HG03108 (cell line): Measurements from ENCODE around the gene RANBP1.
"Not testable (repeated sequence)": the region's sequence is repeated elsewhere in the genome, so short reads cannot be mapped to it uniquely, and the experiment has no call there.

Source experiments
- ATAC-seq: cut with Tn5 transposase; IDR thresholded peaks from one replicate; pipeline ENCODE4 v1.9.1; 2021; ENCODE audit warnings: moderate library complexity; ENCODE audit not compliant: unreplicated experiment

The RANBP1 gene

DNA sequence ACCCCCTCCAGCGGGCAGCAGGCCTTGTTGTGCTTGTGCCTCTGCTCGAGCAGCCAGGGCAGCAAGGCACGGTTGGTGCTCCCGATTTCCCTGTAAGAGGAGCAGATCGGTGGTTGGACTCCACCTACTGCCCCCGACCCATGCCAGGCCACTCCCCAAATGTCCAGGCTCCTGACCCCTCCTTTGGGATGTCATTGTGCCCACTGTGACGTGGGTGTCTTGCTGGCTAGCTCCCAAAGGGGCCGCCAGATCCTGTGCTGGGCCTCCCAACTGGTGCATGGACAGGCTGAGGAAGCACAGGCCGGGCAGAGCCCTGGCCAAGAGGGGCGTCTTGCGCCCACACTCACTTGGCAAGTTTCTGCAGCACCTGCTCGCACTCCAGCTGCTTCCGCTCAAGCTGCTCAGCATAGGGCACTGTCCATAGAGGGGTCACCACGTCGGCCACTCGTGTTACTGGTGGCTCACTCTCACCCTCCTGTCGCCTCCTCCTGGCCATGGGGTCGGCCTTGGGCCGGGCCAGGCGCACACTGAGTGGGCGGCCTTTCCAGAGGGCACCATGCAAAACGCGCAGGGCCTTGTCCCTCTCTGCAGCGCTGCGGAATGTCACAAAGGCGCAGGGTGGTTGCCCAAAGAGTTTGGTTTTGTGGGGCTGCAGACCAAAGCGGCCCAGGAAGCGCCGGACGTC is at the start of gene RANBP1:
Gene RANBP1 (plus strand): TSS at position 414 of the 685 bp plus-strand sequence. CDS start 81 bp downstream, at position 495.
- ATAC-seq = no peak

DNA sequence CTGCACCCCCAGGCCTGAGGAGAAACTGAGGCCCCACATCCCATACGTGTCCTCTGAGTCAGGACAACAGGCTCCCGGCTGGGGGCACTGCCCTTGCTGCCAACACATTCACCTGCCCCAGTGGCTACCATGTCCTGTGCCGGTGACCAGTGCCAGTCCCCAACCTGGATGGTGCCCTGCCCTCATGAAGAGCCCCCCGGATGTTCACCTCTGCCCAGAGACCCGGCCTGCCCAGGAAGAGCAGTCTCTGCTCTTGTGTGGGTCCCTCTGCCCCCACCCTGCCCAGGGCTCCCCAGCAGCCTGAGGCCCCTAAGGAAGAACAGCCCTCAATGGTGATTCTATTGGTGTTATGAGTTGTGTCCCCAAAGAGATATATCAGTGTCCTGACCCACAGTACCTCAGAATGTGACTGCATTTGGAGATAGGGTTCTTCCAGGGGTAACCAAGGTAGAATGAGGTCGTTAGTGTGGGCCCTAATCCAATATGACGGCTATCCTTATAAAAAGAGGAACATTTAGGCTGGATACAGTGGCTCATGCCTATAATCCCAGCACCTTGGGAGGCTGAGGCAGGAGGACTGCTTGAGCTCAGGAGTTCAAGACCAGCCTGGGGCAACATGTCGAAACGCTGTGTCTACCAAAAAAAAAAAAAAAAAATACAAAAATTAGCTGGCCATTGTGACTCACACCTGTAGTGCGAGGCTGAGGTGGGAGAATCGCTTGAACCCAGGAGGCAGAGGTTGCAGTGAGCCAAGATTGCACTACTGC is 49.1 kb upstream of the RANBP1 start:
- no peak for ATAC-seq

- ATAC-seq = not testable (repeated sequence)
Measured at GRCh38 chr22:20067384-20067682, 48.6 kb upstream of the RANBP1 start.

DNA sequence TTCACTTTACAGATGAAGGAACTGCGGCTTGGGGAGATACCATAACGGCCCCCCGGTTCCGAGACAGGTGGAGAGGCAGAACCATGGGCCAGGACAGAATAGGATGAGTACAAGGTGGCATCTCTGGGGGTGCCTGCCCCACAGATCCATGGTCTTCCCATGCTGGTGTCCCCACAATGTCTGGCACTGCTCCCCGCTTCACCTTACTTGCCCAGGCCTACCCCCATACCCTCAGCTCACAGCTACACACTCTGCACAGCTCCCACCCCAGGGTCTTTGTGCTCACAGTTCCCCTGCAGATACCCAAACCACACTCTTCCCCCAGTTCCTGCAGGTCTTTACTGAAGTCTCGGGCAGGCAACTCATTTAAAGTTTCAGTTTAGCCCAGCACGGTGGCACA is 47.3 kb upstream of the RANBP1 start:
- ATAC-seq = no peak

DNA sequence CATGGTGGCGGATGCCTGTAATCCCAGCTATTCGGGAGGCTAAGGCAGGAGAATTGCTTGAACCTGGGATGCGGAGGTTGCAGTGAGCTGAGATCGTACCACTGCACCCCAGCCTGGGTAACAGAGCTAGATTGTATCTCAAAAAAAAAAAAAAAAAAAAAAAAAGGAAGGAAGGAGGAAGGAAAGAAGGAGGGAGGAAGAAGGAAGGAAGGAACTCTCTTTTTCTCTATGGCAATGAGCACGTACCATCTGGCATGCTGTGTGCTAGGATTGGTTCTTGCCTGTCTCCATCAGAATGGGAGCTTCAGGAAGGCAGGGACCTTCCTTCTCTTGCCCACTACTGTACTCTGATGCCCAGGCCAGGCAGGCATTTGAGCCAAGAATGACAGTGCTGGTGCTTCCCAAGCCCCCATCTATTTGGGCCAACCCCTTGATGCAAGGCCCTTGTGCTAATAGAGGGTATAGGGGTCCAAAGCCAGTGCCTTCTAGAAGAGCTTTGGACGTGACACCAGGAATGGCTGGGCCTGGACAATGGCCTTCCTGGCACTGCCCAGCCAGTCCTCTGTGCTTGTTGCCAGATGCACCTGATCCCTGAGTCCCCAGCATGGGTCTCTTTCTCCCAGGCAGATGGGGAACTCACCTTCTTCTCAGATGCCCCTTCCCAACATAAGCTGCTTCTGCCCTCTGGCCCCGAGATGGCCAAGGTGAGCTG is 46.4 kb upstream of the RANBP1 start:
- no peak for ATAC-seq

DNA sequence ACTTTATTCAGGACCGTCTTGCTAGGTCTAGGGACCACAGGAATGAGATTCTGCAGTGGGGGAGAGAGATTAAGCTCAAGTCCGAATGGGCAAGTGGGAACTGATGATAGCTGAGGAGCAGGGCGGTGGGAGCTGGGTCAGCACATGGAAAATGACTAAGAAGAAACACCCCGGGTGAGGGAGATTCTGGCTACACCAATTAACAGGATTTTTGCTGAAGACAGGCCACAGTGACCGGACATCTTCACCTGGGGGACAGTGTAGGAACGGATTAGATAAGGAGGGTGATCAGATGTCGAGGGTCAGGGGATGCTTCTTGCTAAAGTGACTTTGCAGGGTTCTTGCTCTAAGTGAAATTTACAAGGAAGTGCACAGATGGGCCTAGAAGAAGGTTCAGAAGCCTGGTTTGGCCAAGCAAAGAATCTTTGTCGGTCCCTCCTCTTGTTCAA is 44.4 kb upstream of the RANBP1 start:
- ATAC-seq = no peak

DNA sequence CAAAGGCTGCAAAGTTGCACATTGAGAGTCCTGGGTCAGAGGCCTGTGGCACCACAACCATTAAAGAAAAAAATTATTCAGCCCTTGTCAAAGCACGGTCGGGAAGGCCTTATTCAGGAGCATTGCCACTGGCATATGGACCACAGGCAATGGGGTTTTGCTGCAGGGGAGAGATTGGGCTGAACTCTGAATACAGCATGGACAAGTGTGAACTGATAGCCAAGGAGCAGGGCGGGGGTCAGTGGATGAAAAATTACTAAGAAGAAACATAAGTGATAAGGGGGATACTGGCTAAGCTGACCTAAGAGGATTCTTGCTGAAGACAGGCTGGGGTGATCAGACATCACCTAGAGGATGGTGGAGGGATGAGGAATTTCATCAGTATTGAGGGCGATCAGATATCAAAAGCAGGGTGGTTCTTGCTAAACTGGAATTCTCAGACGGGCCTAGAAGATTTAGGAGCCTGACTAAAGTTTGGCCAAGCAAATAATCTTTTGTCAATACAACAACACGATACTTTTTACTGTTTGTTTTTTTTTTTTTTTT is 39.2 kb upstream of the RANBP1 start:
- ATAC-seq = no peak

GRCh38 chr22:20079745-20080444 is 36.0 kb upstream of the RANBP1 start, which contains the start of gene DGCR8:
TSS of gene DGCR8 (plus strand) at chr22:20080241. CDS start at chr22:20085964, 5,723 bp downstream.
- ATAC-seq = peak; percentile 74

- peak; percentile 52 for ATAC-seq
Measured at GRCh38 chr22:20080445-20080775, 35.5 kb upstream of the RANBP1 start.

DNA sequence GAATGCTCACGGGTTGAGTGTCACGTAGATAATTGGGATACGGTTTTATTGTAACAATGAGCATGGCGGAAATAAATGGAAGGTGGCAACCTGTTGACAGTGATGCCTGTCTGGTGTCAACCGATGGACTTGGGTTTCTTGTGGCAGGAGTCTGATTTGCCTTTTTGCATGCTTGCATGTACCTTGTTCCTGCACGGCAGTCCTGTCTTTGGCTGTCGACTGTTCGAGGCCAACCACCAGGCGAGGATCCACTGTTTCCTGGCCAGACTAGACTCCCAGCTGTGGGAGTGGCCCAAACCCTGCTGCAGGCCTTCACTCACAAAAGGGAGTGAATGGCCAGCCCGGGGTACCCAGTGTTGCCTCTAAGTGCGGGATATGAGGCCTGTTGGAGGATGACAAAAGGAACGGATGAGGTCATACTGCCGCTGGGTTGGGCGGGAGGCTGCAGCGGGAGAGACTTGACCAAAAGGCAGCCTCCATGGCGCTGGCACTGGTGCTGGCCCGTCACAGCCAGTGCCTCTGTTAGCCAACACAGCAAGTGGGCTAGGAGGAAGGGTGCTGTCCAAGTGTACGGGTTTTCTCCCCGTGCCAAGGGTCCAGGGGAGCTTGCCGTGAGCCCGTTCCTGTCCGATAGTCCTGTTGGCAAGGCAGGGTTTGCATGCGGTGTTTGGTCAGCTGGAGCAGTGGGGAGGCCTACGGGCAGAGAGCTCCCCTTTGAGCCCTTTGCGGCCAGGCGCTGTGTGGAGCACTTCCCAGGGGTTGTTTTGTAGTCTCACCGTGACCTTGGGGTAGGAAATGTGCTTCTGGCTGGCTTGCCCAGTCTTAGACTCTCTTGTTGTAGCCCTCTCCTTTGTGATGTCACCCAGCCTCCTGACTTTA is 34.9 kb upstream of the RANBP1 start:
- no peak for ATAC-seq

GRCh38 chr22:20083157-20083890 is 32.6 kb upstream of the RANBP1 start:
- ATAC-seq = no peak

DNA sequence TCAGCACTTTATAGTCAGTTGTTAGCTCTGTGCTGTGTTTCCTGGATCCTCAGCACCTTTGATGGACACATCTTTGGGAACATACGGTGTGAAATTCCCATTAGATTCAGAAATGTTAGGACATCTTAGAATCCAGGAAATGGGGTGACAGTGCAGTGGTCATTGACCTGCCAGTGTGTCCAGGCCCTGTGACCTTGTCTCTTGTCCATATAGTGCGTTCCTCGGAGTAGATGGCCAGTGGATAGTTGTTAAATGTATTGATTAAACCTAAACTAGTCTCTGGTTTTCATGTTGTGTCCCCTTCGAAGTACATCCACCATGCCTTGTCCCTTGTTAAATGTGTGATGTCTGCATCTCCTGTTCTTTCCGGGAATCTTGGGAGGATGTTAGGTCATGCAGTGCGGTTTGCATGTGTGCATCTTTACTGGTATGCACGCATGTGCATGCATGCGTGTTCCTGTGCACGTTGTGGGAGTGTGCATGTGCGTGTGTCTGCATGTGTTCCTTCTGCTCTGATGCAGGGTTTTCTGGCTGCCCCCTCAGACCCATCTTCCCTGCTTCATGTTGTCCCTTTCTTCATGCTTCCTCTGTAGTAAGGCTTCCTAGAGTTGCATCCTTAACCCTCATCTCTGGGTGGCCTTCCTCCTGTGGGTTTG is 31.9 kb upstream of the RANBP1 start:
- no peak for ATAC-seq

- ATAC-seq = no peak
Measured at GRCh38 chr22:20084547-20085413, 31.1 kb upstream of the RANBP1 start.

DNA sequence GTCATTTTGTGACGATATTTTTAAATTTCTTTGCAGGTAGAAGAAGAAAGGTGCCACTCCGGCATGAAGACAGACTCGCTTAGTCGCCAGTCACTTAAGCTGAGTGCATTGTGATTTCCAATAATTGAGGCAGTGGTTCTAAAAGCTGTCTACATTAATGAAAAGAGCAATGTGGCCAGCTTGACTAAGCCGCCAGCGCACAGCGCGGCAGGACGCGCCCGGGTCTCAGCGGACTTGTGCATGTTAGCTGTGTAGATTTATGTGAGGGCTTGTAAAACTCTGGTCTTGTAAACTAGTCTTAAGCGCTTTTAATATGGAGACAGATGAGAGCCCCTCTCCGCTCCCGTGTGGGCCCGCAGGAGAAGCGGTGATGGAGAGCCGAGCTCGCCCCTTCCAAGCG is 30.3 kb upstream of the RANBP1 start:
- ATAC-seq = no peak

GRCh38 chr22:20086101-20086599 is 29.8 kb upstream of the RANBP1 start:
- ATAC-seq = no peak

- ATAC-seq = no peak
Measured at GRCh38 chr22:20086763-20087162, 29.1 kb upstream of the RANBP1 start.

- ATAC-seq = no peak
Measured at GRCh38 chr22:20087319-20088262, 28.3 kb upstream of the RANBP1 start.
